ENCODE results near the gene MAGI2.
"Not testable (repeated sequence)": the region's sequence is repeated elsewhere in the genome, so short reads cannot be mapped to it uniquely, and the experiment has no call there.

The MAGI2 gene

DNA sequence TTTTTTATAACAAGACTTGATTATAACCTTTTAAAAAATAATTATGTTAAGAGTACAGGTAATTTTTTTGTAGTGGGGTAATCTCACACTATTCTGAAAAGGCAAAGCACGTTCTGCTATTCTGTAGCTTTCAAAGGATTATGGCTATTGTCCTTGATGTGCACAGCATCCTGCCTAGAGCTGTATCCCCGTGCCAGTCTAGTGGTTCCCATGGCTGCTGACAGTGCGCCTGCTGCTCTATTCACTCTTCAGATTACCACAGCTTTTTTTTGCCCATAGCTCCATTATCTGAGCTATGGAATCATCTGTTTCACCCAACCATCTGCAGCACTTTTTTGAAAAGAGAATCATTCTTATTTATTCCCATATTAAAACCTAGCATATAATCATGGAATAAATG lies 931.5 kb downstream of the MAGI2 start:
- DNase-seq: no peak

DNA sequence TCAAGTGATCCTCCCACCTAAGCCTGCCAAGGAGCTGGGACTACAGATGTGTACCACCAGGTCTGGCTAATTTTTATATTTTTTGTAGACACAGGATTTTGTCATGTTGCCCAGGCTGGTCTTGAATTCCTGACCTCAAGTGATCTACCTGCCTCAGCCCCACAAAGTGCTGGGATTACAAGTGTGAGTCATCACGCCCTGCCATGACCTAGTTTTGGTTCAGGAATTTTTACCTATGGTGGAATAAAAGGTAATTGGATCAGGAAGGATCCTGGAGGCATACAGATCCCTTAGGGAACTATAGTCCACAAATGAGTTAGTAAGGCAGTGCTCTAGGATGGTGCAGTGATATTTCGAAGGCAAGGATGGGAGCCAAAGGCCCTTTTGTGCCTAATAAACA lies 937.0 kb downstream of the MAGI2 start:
- no peak for DNase-seq

GRCh38 chr7:78514634-78515033 lies 938.8 kb downstream of the MAGI2 start:
- no peak for DNase-seq

DNA sequence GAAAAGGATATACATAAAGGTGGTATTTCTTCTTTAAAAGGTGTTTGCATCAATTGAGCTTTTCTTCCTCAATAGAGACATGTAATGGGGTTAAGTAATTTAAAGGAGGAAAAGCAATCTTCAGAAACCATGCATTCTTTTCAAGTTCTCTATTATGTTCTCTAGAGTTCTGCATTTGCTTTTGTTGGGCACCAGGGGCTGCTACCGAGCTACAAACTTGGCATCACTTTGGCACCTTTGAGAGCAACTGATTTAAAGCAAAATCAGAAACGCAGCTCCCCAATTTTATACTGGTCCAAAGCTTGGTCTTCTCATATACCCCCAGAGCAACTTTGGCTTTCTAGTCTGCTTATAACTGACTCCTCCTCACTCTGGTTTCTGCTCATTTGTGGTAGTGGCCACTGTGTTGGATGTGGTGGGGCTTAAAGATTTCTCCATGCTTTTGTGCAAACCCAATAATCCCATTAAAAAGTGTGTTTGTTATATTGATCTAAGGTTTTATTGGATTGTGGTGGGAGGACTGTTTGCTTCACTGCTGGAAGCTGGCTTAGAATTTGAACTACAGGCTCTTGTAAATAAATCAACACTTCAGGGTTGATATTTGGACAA lies 942.8 kb downstream of the MAGI2 start:
- peak; percentile 66 for DNase-seq

- not testable (repeated sequence) for DNase-seq
Observed at GRCh38 chr7:78503301-78503700, 950.2 kb downstream of the MAGI2 start.

GRCh38 chr7:78501064-78501463 lies 952.4 kb downstream of the MAGI2 start:
- DNase-seq: no peak

DNA sequence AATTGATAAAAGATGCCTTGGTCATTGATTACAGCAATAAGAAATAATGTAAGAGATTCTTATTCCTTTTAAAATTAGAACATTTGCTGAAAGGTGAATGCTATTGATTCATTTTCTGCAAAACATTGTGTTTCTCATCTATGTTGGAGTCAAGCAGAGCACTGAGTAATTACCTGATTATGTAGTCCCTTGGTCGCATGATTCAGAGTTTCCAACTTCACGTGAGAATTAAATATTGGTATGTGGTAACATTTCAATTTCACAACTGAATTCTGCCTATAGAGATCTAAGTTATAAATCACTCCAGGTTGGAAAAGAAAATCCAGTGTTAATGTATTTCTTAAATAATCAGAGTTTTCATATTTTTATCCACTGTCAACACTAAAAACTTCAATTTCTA lies 953.5 kb downstream of the MAGI2 start:
- DNase-seq: no peak

DNA sequence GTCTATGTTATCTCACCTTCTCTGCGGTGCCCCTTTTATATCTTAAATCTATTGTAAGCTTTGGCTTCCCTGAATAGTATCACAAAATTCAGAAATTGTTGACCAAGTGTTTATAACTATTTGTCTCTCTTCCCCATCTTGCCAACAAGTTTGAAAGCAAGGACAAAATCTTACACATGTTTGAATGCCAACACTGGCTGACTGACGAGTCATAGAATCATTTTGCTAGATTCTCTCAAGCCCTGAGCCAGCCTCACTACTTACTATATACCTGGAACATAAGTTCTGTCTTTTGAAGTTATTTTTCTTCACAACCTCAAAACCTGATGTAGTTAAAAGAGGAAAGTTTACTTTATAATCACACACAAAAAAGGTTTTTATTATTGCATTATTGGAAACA lies 954.2 kb downstream of the MAGI2 start:
- no peak for DNase-seq

GRCh38 chr7:78497728-78498427 lies 955.6 kb downstream of the MAGI2 start:
- no peak for DNase-seq

DNA sequence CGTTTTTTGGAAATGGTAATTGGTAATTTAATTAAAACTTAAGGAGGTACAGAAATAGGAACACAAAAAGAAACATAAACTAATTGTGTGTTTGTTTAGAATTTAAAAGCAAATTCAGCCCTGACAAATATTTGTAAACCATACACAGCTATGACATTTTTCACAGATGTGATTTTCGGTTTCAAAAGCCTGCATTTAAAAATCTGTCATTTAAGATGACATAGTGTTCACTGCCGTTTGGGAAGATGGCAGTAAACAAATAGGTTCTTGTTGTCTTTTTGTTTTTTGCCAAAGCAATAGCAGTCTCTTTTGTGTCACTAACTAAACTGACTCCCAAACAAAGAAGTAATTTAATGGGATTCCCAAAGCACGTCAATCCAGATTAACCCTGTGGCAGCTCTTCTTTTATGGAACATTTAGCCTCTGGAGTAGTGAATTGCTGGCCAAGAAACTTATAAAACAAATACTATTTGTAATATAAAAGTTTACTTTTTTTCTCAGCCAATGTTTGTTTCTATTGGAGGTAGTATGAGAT lies 957.3 kb downstream of the MAGI2 start:
- DNase-seq: no peak

GRCh38 chr7:78493401-78493800 lies 960.1 kb downstream of the MAGI2 start:
- no peak for DNase-seq

- no peak for DNase-seq
Observed at GRCh38 chr7:78492146-78492545, 961.3 kb downstream of the MAGI2 start.

GRCh38 chr7:78490524-78490923 lies 962.9 kb downstream of the MAGI2 start:
- peak; percentile 46 for DNase-seq

- DNase-seq: no peak
Observed at GRCh38 chr7:78489476-78490240, 963.8 kb downstream of the MAGI2 start.

DNA sequence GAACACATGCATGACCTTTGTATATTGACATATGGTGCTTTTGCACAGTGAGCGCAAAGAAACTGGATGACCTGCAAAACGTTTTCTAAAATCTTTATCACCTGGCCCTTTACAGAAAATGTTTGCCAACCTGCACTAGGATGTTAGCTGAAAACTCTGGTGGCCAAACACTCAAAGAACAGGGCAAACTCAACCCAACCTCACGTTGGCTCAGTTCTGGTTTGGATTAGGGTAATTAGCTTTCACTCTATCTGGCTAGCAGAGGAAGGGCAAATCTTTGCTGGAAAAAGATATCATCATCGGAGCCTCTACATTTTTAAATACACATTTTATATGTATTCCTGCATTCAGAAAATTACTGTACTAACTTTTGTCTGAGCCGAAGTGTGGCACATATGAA lies 966.0 kb downstream of the MAGI2 start:
- no peak for DNase-seq

DNA sequence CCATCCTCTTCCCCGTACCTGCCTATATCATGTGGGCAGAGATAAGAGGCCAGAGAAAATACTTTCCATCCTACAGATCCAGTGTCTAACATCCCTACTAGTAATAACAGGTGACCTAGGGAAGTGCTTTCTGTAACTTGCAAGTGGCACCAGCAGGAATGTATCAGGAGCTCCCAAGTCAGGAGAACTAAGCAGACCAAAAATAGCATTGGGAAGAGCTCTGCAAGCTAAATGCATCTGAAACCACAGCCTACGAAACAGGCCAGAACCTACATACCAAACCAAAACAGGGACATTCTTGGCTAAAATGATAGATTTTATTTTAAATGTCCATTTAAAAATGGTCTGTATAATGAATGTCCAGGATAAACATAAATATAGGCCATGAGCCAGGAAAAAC lies 974.1 kb downstream of the MAGI2 start:
- no peak for DNase-seq

GRCh38 chr7:78476851-78477405 lies 976.5 kb downstream of the MAGI2 start:
- peak; percentile 21 for DNase-seq

- peak; percentile 91 for DNase-seq
Observed at GRCh38 chr7:78473571-78474301, 979.7 kb downstream of the MAGI2 start.

DNA sequence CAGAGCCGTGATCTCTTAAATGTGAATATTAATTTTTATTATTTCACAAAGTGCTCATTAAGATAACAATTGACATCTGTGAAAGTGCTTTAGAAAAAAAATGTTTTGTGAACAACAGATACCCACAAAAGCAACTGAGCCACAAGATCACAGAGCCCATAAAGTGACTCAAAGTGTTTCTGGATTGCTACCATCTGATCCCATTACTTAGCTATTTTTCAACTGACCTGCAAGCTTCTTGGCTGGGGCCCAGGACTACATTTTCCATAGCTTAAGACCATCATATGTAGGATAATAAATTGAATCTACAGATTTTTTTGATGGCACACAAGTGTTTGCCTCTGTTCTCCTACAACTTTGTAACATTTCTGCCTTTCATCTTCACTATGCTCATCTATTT lies 980.4 kb downstream of the MAGI2 start:
- DNase-seq: peak; percentile 45

DNA sequence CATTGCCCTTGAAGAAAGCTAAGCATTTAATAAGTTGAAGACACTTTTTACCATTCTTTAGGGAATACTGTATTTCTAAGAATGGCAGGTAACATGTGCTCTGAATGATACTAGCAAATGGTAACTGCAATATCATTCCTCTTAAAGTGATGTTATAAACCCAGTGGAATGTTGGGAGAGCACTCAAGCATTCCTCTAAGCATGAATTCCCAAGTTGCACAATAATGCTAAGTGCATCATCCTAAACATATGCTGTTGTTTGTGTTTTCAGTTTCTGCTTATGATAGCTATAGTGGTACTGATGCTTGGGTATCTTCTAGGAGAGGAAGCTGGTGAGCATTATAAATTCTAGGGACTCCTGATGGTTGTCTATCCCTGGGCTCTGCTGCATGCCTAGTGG lies 980.9 kb downstream of the MAGI2 start:
- peak; percentile 70 for DNase-seq

DNA sequence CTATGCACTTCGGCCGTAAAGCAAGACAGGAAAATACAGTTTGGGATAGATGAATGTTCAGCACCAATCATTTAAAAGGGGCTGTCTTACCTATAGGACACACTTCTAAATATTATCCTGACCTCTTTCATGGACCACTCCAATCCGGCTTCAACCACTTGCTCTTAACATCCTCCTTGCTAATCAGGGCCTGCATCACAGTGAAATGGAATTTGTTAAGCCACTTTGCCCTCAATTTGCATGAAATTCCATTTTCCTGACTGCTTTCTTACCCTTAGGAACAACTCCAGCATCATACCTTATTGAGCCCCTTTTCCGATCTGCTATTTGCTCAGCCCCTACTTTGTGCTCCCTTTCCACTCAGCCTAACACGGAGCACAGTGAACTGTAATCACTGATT lies 987.6 kb downstream of the MAGI2 start:
- no peak for DNase-seq

GRCh38 chr7:78463039-78463438 lies 990.4 kb downstream of the MAGI2 start:
- DNase-seq: no peak

GRCh38 chr7:78450706-78451105 lies 1002.8 kb downstream of the MAGI2 start:
- DNase-seq: no peak

Data from NCI-H2171 treated with DMSO at 0.1 percent for 48 hours (cell line).